PC-3 (cell line): ENCODE data around the gene TPST1.

Experiments used
- CTCF ChIP-seq: fragments of 300-600 bp; sonication (generic); conservative IDR thresholded peaks from 2 replicates; pipeline ENCODE4 v1.5.1; 2017; ENCODE audit warnings: antibody characterized with exemption, low read depth, mild to moderate bottlenecking, low read length
- EZH2 ChIP-seq: fragments of 300-600 bp; sonication (generic); IDR thresholded peaks from one replicate; pipeline ENCODE4 v1.6.1; 2017; ENCODE audit warnings: antibody characterized with exemption, mild to moderate bottlenecking, low read length; ENCODE audit not compliant: unreplicated experiment
- EZH2phosphoT487 ChIP-seq: fragments of 300-600 bp; sonication (generic); IDR thresholded peaks from 2 replicates; pipeline ENCODE4 v1.6.1; 2018; ENCODE audit warnings: mild to moderate bottlenecking, antibody characterized with exemption, low read length, borderline replicate concordance

GRCh38 chr7:66331883-66332282, 126.7 kb downstream of the TPST1 start:
- TF ChIP-seq CTCF (no peak), EZH2phosphoT487 (no peak), EZH2 (no peak)
